ENCODE data around the gene COX20.
A peak's percentile ranks its signal among the peaks of the same experiment; 100 is the strongest.
"Not testable (repeated sequence)": the region's sequence is repeated elsewhere in the genome, so short reads cannot be mapped to it uniquely, and the experiment has no call there.

COX20 gene

DNA sequence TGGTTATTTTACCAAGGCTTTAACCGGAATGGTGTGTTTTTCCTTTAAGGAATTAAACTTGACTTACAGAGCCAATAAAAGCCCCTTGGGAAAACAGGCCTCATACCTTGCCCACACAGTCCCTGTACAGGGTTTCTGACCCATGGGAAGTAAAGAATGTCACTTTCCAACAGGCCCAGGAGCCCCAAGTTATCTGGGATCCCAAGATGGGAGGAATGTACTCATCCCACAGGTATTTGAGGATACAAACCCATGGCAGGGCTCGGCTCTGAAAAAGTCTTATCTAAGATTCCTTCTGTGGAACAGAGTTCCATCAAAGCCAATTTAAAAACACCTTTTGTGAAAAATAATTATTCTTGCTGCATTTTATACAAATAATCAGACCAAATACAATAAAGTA is 15.3 kb upstream of the COX20 start:
- TF ChIP-seq, protein P1, sequence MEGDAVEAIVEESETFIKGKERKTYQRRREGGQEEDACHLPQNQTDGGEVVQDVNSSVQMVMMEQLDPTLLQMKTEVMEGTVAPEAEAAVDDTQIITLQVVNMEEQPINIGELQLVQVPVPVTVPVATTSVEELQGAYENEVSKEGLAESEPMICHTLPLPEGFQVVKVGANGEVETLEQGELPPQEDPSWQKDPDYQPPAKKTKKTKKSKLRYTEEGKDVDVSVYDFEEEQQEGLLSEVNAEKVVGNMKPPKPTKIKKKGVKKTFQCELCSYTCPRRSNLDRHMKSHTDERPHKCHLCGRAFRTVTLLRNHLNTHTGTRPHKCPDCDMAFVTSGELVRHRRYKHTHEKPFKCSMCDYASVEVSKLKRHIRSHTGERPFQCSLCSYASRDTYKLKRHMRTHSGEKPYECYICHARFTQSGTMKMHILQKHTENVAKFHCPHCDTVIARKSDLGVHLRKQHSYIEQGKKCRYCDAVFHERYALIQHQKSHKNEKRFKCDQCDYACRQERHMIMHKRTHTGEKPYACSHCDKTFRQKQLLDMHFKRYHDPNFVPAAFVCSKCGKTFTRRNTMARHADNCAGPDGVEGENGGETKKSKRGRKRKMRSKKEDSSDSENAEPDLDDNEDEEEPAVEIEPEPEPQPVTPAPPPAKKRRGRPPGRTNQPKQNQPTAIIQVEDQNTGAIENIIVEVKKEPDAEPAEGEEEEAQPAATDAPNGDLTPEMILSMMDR (IDR thresholded peaks at IDR 0.05; ENCODE audit: poor library complexity, severe bottlenecking), result no peak
- Histone ChIP-seq H3K9me3 (ENCODE audit: severe bottlenecking) (no peaks in the 10 kb centered on the region), H3K4me3 (ENCODE audit: severe bottlenecking) (no peak overlapping the region), H3K36me3 (ENCODE audit: low read depth) (no peaks in the 10 kb centered on the region), H3K4me1 (ENCODE audit: insufficient read depth, poor library complexity, severe bottlenecking) (no peaks in the 10 kb centered on the region), H3K27ac (ENCODE audit: poor library complexity, severe bottlenecking) (no peak overlapping the region), H3K27me3 (ENCODE audit: insufficient read depth, poor library complexity, severe bottlenecking) (no peaks in the 10 kb centered on the region)
- ATAC-seq (ENCODE audit: low read depth) (no peak), DNase-seq (ENCODE audit: low spot score) (no peak)

DNA sequence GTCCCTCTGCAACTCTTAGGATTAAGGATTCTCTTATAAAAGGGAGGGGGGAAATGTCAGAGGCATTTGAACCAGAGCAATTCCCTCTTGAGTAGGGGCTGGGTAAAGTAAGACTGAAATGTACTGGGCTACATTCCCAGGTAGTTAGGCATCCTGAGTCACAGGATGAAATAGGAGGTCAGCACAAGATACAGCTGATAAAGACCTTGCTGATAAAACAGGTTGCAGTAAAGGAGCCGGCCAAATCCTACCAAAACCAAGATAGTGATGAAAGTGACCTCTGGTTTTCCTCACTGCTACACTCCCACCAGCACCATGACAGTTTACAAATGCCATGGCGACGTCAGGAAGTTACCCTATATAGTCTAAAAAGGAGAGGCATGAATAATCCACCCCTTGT is 14.3 kb upstream of the COX20 start:
- Histone ChIP-seq H3K4me3 (ENCODE audit: severe bottlenecking) (no peak overlapping the region), H3K27me3 (ENCODE audit: insufficient read depth, poor library complexity, severe bottlenecking) (no peaks in the 10 kb centered on the region), H3K27ac (ENCODE audit: poor library complexity, severe bottlenecking) (no peak overlapping the region), H3K36me3 (ENCODE audit: low read depth) (no peaks in the 10 kb centered on the region), H3K9me3 (ENCODE audit: severe bottlenecking) (no peaks in the 10 kb centered on the region), H3K4me1 (ENCODE audit: insufficient read depth, poor library complexity, severe bottlenecking) (no peaks in the 10 kb centered on the region)
- TF ChIP-seq, protein P1 (IDR thresholded peaks at IDR 0.05; ENCODE audit: poor library complexity, severe bottlenecking), result no peak
- DNase-seq (ENCODE audit: low spot score) (no peak), ATAC-seq (ENCODE audit: low read depth) (no peak)

DNA sequence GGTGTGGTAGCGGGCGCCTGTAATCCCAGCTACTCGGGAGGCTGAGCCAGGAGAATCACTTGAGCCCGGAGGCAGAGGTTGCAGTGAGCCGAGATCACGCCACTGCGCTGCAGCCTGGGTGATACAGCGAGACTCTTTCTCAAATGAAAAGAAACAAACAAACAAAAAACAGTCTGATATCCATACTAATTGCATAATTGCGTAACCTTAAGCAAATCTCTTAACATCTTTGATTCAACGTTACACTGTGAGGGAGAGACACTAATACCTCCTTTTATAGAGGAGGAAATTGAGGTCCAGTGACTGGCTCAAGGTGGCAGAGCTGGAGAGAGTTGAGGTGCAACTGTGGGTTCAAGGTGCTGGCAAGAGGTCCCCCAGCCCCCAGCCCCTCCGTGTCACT is 12.6 kb upstream of the COX20 start:
- Histone ChIP-seq H3K4me1 (ENCODE audit: insufficient read depth, poor library complexity, severe bottlenecking) (no peaks in the 10 kb centered on the region), H3K27ac (ENCODE audit: poor library complexity, severe bottlenecking) (no peak overlapping the region), H3K36me3 (ENCODE audit: low read depth) (no peaks in the 10 kb centered on the region), H3K4me3 (ENCODE audit: severe bottlenecking) (no peak overlapping the region), H3K27me3 (ENCODE audit: insufficient read depth, poor library complexity, severe bottlenecking) (no peaks in the 10 kb centered on the region), H3K9me3 (ENCODE audit: severe bottlenecking) (no peaks in the 10 kb centered on the region)
- ATAC-seq (ENCODE audit: low read depth), result no peak
- no peak for DNase-seq (ENCODE audit: low spot score)
- TF ChIP-seq, protein P1 (IDR thresholded peaks at IDR 0.05; ENCODE audit: poor library complexity, severe bottlenecking), result no peak

DNA sequence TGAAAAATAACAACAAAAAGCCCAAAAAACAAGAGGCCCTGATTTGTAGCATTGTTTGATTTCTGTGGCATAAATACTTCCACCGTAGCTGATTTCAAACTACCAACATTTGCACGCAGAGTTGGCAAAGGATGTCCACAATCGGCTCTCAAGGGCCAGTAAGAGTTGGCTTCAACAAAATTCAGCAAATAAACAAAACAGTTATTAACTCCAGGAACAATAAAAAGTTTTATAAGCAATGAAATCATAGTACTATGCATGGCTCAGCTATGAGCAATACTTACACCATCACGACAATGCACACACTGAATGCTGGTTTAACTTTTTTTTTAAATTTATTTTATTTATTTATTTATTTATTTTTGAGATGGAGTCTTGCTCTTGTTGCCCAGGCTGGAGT is 8.7 kb upstream of the COX20 start:
- Histone ChIP-seq H3K4me3 (ENCODE audit: severe bottlenecking) (no peak overlapping the region), H3K27ac (ENCODE audit: poor library complexity, severe bottlenecking) (no peak overlapping the region), H3K27me3 (ENCODE audit: insufficient read depth, poor library complexity, severe bottlenecking) (no peaks in the 10 kb centered on the region), H3K9me3 (ENCODE audit: severe bottlenecking) (no peaks in the 10 kb centered on the region), H3K36me3 (ENCODE audit: low read depth) (no peaks in the 10 kb centered on the region), H3K4me1 (ENCODE audit: insufficient read depth, poor library complexity, severe bottlenecking) (no peaks in the 10 kb centered on the region)
- no peak for DNase-seq (ENCODE audit: low spot score)
- TF ChIP-seq, protein P1 (IDR thresholded peaks at IDR 0.05; ENCODE audit: poor library complexity, severe bottlenecking), result no peak
- no peak for ATAC-seq (ENCODE audit: low read depth)

DNA sequence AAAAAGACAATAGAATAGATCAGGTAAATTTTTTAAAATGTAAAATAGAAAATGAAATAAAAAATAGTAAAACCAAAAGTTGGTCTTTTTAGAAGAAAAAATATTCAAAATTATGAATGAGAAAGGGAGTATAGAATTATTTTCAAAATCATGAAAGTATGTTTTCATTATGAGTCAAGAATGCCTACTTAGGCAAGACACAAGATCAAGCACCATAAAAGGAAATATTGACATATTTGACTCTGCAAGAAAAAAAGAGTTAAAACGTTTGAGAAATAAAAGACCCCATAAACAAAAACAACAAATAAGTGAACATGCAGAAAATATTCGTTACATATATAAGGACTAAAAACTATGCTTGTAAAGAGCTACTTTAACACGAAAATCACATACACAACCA is 4.8 kb upstream of the COX20 start:
- ATAC-seq (ENCODE audit: low read depth), result no peak
- TF ChIP-seq, protein P1 (IDR thresholded peaks at IDR 0.05; ENCODE audit: poor library complexity, severe bottlenecking), result no peak
- H3K27me3 ChIP-seq (ENCODE audit: insufficient read depth, poor library complexity, severe bottlenecking), result no peaks in the 10 kb centered on the region
- no peak for DNase-seq (ENCODE audit: low spot score)
- H3K9me3 ChIP-seq (ENCODE audit: severe bottlenecking), result no peaks in the 10 kb centered on the region
- no peaks in the 10 kb centered on the region for H3K36me3 ChIP-seq (ENCODE audit: low read depth)
- no peak overlapping the region for H3K4me3 ChIP-seq (ENCODE audit: severe bottlenecking)
- no peak overlapping the region for H3K27ac ChIP-seq (ENCODE audit: poor library complexity, severe bottlenecking)
- peaks cover 3% of the 10 kb centered on the region for H3K4me1 ChIP-seq (ENCODE audit: insufficient read depth, poor library complexity, severe bottlenecking)

DNA sequence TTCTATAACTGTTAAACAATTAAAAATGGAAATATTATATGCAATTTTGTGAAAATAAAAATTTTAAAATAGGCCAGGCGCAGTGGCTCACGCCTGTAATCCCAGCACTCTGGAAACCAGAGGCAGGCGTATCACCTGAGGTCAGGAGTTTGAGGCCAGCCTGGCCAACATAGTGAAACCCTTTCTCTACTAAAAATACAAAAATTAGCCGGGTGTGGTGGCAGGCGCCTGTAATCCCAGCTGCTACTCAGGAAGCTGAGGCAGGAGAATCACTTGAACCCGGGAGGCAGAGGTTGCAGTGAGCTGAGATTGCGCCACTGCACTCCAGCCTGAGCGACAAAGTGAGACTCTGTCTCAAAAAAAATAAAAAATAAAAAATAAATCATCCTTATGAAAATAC is 2.2 kb upstream of the COX20 start:
- not testable (repeated sequence) for ATAC-seq (ENCODE audit: low read depth); H3K27me3 ChIP-seq (ENCODE audit: insufficient read depth, poor library complexity, severe bottlenecking); DNase-seq (ENCODE audit: low spot score); H3K4me1 ChIP-seq (ENCODE audit: insufficient read depth, poor library complexity, severe bottlenecking); H3K36me3 ChIP-seq (ENCODE audit: low read depth); H3K9me3 ChIP-seq (ENCODE audit: severe bottlenecking)
- Histone ChIP-seq H3K27ac (ENCODE audit: poor library complexity, severe bottlenecking) (peak overlapping the region; percentile 94), H3K4me3 (ENCODE audit: severe bottlenecking) (peak overlapping the region; percentile 70)
